NB4 (cell line): Measurements from ENCODE around the gene FRMD1.

Experiments
- MYC ChIP-seq: IDR thresholded peaks from 2 replicates; pipeline ENCODE4 v1.6.1; 2011; ENCODE audit warnings: low read depth, low read length
- POLR2A ChIP-seq: IDR thresholded peaks from 2 replicates; pipeline ENCODE4 v1.6.1; 2011; ENCODE audit warnings: mild to moderate bottlenecking; ENCODE audit not compliant: insufficient read length; ENCODE audit errors: extremely low read depth
- TF ChIP-seq, protein P1 (sequence below): IDR thresholded peaks from one replicate; pipeline ENCODE4 v1.5.1; 2012; ENCODE audit warnings: low read depth, low read length

DNA sequence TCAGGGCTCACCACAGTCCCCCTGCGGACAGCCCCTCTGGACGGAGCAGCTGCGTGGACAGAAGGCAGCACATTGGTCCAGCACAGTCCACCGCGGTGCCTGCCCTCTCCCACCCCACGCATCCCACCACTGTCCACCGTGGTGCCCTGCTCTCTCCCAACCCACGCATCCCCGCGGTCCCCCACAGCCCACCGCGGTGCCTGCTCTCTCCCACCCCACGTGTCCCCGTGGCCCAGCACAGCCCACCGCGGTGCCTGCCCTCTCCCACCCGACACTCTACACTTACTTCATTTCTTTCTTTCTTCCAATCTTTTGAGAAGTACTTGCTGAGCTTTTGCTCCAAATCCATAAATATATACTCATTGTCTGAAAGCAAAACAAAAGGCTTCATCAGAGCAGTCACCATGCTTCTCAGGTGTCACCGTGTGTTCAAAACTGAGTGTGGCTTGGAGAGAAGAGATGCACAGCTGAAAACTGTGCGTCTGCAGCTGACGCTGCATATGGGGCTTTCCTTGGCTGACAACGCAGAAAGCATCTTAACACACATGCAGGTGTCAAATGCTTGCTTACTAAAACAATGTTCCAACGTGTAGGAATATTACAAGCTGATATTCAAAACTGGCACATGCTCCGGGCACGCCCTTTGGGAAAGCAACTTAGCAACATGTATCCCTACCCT, 11.8 kb downstream of the FRMD1 start:
- no peak for TF ChIP-seq POLR2A
- TF ChIP-seq, protein P1, sequence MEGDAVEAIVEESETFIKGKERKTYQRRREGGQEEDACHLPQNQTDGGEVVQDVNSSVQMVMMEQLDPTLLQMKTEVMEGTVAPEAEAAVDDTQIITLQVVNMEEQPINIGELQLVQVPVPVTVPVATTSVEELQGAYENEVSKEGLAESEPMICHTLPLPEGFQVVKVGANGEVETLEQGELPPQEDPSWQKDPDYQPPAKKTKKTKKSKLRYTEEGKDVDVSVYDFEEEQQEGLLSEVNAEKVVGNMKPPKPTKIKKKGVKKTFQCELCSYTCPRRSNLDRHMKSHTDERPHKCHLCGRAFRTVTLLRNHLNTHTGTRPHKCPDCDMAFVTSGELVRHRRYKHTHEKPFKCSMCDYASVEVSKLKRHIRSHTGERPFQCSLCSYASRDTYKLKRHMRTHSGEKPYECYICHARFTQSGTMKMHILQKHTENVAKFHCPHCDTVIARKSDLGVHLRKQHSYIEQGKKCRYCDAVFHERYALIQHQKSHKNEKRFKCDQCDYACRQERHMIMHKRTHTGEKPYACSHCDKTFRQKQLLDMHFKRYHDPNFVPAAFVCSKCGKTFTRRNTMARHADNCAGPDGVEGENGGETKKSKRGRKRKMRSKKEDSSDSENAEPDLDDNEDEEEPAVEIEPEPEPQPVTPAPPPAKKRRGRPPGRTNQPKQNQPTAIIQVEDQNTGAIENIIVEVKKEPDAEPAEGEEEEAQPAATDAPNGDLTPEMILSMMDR: no peak
- no peak for TF ChIP-seq MYC
